GM12878 (cell line): ENCODE results near the gene PIR. TPM values are rescaled to one million over a fixed set of nuclear protein-coding genes. Genes with fewer than 3 reads are reported as not detected.

Experiments used
- ATAC-seq: fragments of 200-7000 bp; cut with Tn5 transposase; 3 replicates; pipeline ENCODE4 v1.9.1; 2020; ENCODE audit warnings: mild to moderate bottlenecking, moderate library complexity
- BruUV-seq: library from RNA; stranded (reverse); fragments of 400-500 nt; replicated peaks from 2 replicates; lab custom pipeline; 2021; lab: Mats Ljungman, UMichigan
- CTCF ChIA-PET: fragments of 300-600 bp; sonication (Branson Sonifier 250); formaldehyde crosslinking; extraction: SDS; loops from one replicate; lab custom pipeline; 2021; ENCODE audit warnings: inconsistent platforms; lab: Yijun Ruan, JAX
- POLR2A ChIA-PET: fragments of 350-600 bp; formaldehyde crosslinking; extraction: SDS; loops from one replicate; lab custom pipeline; 2021; ENCODE audit warnings: inconsistent platforms; lab: Charles Lee
- RAD21 ChIA-PET: fragments of 300-600 bp; sonication (Branson Sonifier 250); formaldehyde crosslinking; loops from one replicate; lab custom pipeline; 2023; ENCODE audit warnings: antibody characterized with exemption; ENCODE audit not compliant: unreplicated experiment; lab: Charles Lee
- SMC1A ChIA-PET: fragments of 300-600 bp; sonication (Branson Sonifier 250); formaldehyde crosslinking; loops from one replicate; lab custom pipeline; 2023; ENCODE audit not compliant: unreplicated experiment, uncharacterized antibody; lab: Charles Lee
- DNase-seq: peaks from one replicate; pipeline ENCODE4 v3.0.0-alpha.2; 2011; ENCODE audit warnings: low read depth, low spot score
- FAIRE-seq: peaks from 3 replicates; lab custom pipeline; 2011; peaks lifted over from hg19 to GRCh38; lab: Jason Lieb, UNC
- H2AFZ ChIP-seq: 2 replicates; pipeline ENCODE4 v1.6.0; 2011; ENCODE audit warnings: low read depth, low read length, control low read depth; ENCODE audit not compliant: control insufficient read depth
- H3K27ac ChIP-seq: 2 replicates; pipeline ENCODE4 v1.5.1; 2011; ENCODE audit warnings: control low read depth; ENCODE audit not compliant: control insufficient read depth, insufficient read depth
- H3K27me3 ChIP-seq, 2 experiments: replicated peaks in 1 of 2; 2 replicates each; pipeline versions ENCODE4 v1.6.0 to v1.6.1; 2011; ENCODE audit warnings: low read length in 1 of 2; ENCODE audit not compliant: control insufficient read depth in 2 of 2, insufficient read depth in 2 of 2
- H3K36me3 ChIP-seq, 2 experiments: 2 replicates each; pipeline ENCODE4 v1.5.1; 2011; ENCODE audit warnings: low read length in 1 of 2; ENCODE audit not compliant: control insufficient read depth in 2 of 2, insufficient read depth in 2 of 2
- H3K4me1 ChIP-seq: 2 replicates; pipeline ENCODE4 v1.6.1; 2011; ENCODE audit warnings: mild to moderate bottlenecking, low read length, moderate library complexity, mixed read lengths; ENCODE audit not compliant: control insufficient read depth, insufficient read depth
- H3K4me2 ChIP-seq: 2 replicates; pipeline ENCODE4 v1.6.0; 2011; ENCODE audit warnings: control low read depth; ENCODE audit not compliant: control insufficient read depth, insufficient read depth
- H3K4me3 ChIP-seq: fragments of 200-600 bp; sonication (generic); 2 replicates; pipeline ENCODE4 v1.5.1; 2016
- H3K79me2 ChIP-seq: 2 replicates; pipeline ENCODE4 v1.6.0; 2011; ENCODE audit warnings: low read length; ENCODE audit not compliant: control insufficient read depth, insufficient read depth
- H3K9ac ChIP-seq: 2 replicates; pipeline ENCODE4 v1.8.0; 2011; ENCODE audit warnings: low read length, control low read depth, mixed read lengths; ENCODE audit not compliant: control insufficient read depth, insufficient read depth
- H3K9me3 ChIP-seq: replicated peaks from 3 replicates; pipeline ENCODE4 v1.5.1; 2011; ENCODE audit warnings: mild to moderate bottlenecking, low read length; ENCODE audit not compliant: control insufficient read depth, insufficient read depth
- H4K20me1 ChIP-seq: 2 replicates; pipeline ENCODE4 v1.6.0; 2011; ENCODE audit not compliant: control insufficient read depth, insufficient read depth
- BMI1 ChIP-seq: fragments of 450-650 bp; IDR thresholded peaks from 2 replicates; pipeline ENCODE4 v1.6.1; 2016; ENCODE audit warnings: mild to moderate bottlenecking, moderate library complexity, borderline replicate concordance
- FOXM1 ChIP-seq: IDR thresholded peaks from 2 replicates; pipeline ENCODE4 v1.6.1; 2012; ENCODE audit warnings: low read depth, mild to moderate bottlenecking, inconsistent platforms, low read length, moderate library complexity
- POLR2AphosphoS2 ChIP-seq: IDR thresholded peaks from 2 replicates; pipeline ENCODE4 v1.6.1; 2011; ENCODE audit warnings: low read depth, mild to moderate bottlenecking, low read length, improper control_type of control experiment, moderate library complexity
- ZBTB11 ChIP-seq: fragments of 450-650 bp; formaldehyde crosslinking; IDR thresholded peaks from 2 replicates; pipeline ENCODE4 v1.5.0; 2022; ENCODE audit warnings: mild to moderate bottlenecking, missing genetic modification characterization
- WGBS: methylation state at CpG from one replicate; pipeline ENCODE4 v1.1.6; 2016; ENCODE audit warnings: low lambda C conversion rate; ENCODE audit not compliant: insufficient replicate concordance, insufficient coverage; ENCODE audit errors: missing lambda C conversion rate; 5-methylcytosine and 5-hydroxymethylcytosine counted together
- in situ Hi-C: fragments of 300-500 bp; cut with MboI; formaldehyde crosslinking; loops from 9 replicates; pipeline ENCODE4 v1.14.3; 2018; ENCODE audit warnings: mixed read lengths
- intact Hi-C: fragments of 100-400 bp; cut with micrococcal nuclease; formaldehyde crosslinking; loops from one replicate; pipeline ENCODE4 v1.14.2; 2022; ENCODE audit not compliant: unreplicated experiment
- polyA plus RNA-seq, 11 experiments: library from polyadenylated mRNA; depleted of rRNA in 4 of 11; unstranded in 6 of 11; stranded (reverse) in 5 of 11; fragments of >200 nt; fragmentation: Nextera tagmentation in 4 of 11; fragmentation: Illumina TruSeq in 1 of 11; extraction: Ambion mirVana in 4 of 11; extraction: Trizol in 1 of 11; gene quantifications; 1 replicate in 1 of 11; 2 replicates in 10 of 11; pipeline versions ENCODE4 v1.2.1 to v1.2.3, GENCODE V29; 2011 to 2016; ENCODE audit warnings: inconsistent platforms in 2 of 11, missing spikeins in 2 of 11, low read depth in 1 of 11
- total RNA-seq, 4 experiments: library from RNA; depleted of rRNA in 3 of 4; stranded (reverse); fragments of >200 nt in 3 of 4; fragmentation: Illumina TruSeq in 1 of 4; extraction: Trizol in 1 of 4; gene quantifications; 2 replicates each; pipeline versions ENCODE4 v1.2.1 to v1.2.3, GENCODE V29; 2013 to 2021

PIR gene
- total and polyA plus RNA-seq, 10 of the 15 experiments (the other 5 are each of a cell fraction or from before 2014, with no cell fraction given), result 3.8 to 16.5 (median 7.3) TPM

GRCh38 chrX:15359701-15360100, 133.4 kb downstream of the PIR start:
- H3K4me1 ChIP-seq, result no peaks in the 10 kb centered on the region
- H3K9me3 ChIP-seq, result no peaks in the 10 kb centered on the region
- ChIA-PET CTCF (interaction anchor here (1.3 to 2.8 kb wide), 2 partner anchors 10 to 18 kb away, joined by 7 to 12 read pairs; no protein-coding TSS in a partner anchor), SMC1A (interaction anchor here (1.1 kb wide), 1 partner anchor 10 kb away, joined by 4 read pairs; no protein-coding TSS in a partner anchor), POLR2A (interaction anchor here (0.6 kb wide), 1 partner anchor 23 kb away, joined by 5 read pairs; no protein-coding TSS in a partner anchor), RAD21 (no interaction called here)
- H3K9ac ChIP-seq, result no peak overlapping the region
- no TSS peak for BruUV-seq
- intact Hi-C loops, result no loop called here
- WGBS, result 6% methylated on average over 2 of the region's 2 CpGs
- H2AFZ ChIP-seq, result no peak overlapping the region
- FAIRE-seq (no peak), DNase-seq (no peak), ATAC-seq (no peak)
- H3K79me2 ChIP-seq, result no peaks in the 10 kb centered on the region
- TF ChIP-seq ZBTB11 (CRISPR knock-in tag), result no peak
- no peak for TF ChIP-seq POLR2AphosphoS2
- TF ChIP-seq BMI1, result no peak
- TF ChIP-seq FOXM1, result no peak
- no peak overlapping the region for H3K27ac ChIP-seq
- H4K20me1 ChIP-seq, result no peaks in the 10 kb centered on the region
- H3K4me2 ChIP-seq, result no peak overlapping the region
- H3K27me3 ChIP-seq, result no peaks in the 10 kb centered on the region
- in situ Hi-C loops, result no loop called here
- no peaks in the 10 kb centered on the region for H3K36me3 ChIP-seq
- no peak overlapping the region for H3K4me3 ChIP-seq
